ENCODE measurements around the gene LACC1.

The LACC1 gene
- total RNA-seq: 2.1 to 4.8 (median 3.0) reads per million in 4 donors

DNA sequence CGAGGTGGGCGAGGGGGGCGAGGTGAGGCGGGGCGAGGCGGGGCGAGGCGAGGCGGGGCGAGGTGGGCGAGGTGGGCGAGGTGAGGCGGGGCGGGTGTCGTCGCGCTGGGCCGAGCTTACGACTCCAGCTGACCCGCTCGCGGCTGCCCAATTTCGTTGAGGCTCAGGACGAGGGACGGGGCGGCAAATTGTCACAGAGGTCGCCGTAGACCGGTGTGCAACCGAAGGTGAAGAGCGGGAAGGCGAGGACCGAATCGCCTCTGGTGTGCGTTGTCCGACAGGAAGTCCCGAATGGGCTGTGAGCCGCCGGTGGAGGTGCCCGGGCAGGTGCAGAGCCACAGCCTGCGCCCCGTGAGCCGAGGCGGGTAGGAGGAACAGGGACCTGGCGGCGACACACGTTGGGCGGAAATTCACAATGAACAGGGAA is at the start of gene LACC1:
Gene LACC1 (plus strand): TSS at position 150 of the 427 bp plus-strand sequence. CDS start 1,082 bp downstream, outside the sequence.
- peak in 2 of 5 donors; percentile 25 to 60 for DNase-seq

DNA sequence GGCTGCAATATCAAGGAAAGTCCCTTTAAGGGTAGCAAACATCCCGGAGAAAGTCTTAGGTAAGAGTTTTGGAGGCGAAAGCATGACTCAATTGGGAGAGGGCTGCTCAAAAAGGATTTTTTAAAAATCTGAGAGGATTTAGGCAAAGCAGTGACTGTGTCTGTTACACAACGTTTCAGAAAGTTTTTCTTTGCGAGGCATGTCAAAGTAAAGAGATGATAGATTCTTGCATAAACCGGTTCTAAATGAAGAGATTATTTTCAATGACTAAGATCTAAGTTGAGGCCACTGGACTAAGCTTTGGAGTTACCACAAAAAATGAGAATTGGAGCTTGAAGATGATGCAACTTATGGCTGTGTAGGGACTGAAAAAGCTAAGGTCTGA is 49.2 kb upstream of the LACC1 start:
- no peak for DNase-seq

DNA sequence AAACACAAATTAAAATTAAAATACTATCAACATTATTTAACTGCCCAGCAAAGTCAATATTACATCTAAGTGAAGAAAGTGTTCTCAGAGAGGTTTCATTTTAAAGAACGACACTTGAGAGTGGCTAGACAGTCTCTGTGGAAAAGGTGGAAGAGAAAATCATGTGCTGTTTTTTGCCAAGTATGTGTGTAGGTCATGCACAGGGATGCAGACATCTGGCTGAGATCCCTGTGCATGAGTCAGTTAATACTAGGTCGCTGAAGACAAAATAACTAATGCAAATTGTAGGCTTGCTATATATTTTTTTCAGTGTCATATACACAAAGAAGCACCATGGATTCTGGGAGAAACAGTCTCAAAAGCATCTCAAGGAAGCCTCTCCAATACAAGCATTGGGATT is 48.6 kb upstream of the LACC1 start:
- no peak for DNase-seq

DNA sequence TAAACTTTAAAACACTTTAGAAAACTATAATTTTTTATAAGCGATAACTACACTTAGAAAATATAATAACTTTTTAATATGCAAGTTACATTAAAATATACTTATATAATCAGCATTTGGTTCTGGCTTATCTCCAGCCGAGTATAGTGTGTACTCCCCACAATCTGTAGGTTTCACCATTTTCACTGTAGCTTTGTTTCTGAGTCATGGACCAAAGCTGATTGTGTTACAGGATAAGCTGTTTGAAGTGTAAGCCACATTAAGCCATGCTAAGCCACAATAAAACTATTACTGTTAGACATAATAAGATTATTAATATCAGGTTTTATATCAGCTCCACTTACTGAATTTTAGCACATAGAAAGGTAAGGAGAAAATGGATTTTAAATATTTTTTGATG is 44.0 kb upstream of the LACC1 start:
- no peak for DNase-seq

DNA sequence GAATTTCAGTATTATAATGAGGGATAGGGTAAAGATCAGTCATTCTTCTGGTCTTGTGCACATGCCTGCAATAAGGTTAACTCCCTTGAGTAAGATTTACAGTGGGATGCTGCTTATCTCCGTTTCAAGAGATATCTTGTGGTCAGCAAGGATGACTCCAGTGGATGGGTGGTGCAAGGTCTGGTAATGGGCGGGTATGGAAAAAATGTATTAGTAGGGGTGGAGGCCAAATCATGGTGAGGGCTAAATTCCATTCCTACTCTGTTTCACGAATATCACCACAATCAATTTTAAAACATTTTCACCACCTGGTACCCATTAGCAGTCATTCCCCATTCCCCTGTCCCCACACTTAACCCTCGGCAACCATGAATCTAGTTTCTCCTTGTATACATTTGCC is 40.8 kb upstream of the LACC1 start:
- no peak for DNase-seq

DNA sequence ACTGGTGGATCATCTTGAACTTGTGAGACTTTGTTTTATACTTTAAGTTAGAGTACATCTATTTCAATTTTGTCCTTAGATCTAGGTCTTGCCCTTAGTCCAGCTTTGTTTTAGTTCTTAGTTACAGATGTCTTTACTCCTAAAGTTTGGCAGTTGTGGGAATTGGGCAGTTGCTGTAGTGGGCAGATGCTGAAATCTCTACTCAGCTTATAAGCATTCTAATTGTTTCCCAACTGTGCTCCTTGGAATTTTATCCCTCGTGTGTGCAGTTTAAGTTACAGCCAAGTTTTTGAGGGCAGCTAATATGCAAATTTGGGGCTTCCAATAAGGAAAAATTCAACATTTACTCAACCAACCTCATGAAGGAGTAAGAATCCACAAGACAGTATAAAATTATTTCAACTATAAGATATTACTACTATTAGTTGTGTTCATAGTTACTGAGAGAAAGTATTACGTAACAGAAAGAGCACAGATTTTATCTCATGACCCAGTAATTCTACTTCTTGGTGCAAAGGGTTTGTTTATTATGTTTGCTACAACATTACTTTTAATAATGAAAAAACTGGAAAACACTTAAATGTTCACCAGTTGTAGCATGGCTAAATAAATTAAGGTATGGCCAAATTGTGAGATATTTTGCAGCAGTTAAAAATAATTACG is 33.1 kb upstream of the LACC1 start:
- no peak for DNase-seq

DNA sequence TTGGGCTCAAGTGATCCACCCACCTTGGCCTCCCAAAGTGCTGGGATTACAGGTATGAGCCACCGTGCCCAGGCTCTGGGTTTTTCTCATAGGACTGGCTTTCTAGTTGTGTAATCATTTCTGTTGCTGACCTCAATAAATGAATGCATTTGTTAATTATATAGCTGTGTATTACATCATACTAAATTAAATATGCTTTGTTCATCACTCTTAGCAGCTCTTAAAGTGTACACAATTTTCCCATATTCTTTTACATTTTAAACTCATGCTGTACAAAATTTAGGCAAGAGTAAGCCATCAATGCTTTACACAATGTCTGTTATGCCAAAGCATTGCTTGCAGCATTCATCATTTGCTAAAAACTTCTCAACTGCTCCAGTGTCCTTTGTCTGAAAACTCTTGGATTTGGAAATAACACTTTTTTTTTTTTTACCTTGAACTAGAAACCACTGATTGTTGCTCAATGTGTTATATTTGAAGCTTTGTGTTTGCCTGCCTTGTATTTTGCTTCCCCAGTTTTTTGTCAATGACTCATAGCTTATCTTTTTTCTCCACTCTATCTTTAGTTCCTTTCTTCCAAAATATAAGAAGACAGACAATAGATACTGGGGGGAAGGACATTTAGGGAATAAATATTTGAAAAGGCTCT is 31.6 kb upstream of the LACC1 start:
- no peak for DNase-seq

DNA sequence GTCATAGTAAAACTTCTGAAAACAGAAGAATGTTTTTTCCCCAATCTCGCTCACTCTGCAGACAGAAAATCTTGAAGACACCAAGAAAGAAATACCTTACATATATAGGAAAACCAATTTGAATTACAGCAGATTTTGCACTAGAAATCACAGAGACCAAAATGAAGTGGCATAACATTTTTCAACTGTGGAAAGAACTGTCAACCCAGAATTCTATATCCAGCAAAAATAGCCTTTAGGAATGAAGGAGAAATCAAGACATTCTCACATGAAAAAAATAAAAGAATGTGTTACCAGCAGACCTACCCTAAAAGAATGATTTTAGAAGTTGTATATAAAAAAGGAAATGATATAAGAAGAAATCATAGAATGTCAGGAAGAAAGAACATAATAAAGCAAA is 28.8 kb upstream of the LACC1 start:
- DNase-seq: no peak

DNA sequence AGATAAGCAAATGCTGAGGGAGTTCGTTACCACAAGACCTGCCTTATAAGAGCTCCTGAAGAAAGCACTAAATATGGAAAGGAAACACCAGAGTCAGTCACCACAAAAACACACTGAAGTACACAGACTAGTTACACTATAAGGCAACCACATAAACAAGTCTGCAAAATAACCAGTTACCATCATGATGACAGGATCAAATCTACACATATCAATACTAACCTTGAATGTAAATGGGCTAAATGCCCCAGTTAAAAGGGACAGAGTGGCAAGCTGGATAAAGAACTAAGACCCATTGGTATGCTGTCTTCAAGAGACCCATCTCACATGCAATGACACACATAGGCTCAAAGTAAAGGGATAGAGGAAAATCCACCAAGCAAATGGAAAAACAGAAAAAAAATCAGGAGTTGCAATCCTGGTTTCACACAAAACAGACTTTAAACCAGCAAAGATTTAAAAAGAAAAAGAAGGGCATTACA is 26.7 kb upstream of the LACC1 start:
- no peak for DNase-seq

DNA sequence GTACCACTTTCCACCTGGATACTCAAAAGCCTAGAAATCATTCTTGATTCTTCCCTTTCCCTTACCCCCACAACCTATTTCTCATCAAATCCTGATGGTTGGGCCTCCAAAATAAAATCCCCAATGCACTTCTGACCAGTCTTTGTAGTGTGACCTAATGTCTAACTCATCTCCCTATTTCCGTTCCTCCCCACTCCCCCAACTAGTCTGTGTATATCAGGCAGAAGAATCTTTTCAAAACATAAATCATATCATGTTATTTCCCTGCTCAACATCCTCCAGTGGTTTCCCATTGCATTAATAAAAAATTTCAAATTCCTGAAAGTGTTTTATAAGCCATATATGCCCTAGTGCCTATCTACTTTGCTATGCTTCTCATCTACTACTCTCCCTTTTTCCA is 17.8 kb upstream of the LACC1 start:
- DNase-seq: no peak

DNA sequence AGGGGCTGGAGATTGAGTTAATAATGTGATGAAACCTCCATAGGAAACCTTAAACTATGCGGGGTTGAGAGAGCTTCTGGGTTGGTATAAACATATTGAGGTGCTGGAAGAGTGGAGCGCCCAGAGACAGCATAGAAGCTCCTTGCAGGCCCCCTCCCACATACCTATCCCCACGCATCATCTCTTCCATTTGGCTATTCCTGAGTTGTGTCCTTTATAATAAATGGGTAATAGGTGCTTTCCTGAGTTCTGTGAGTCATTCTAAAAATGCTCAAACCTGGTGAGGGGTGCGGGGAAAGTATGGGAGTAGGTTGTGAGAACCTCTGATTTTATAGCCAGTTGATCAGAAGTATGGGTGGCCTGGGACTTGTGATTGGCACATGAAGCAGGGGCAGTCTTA is 14.8 kb upstream of the LACC1 start:
- no peak for DNase-seq

DNA sequence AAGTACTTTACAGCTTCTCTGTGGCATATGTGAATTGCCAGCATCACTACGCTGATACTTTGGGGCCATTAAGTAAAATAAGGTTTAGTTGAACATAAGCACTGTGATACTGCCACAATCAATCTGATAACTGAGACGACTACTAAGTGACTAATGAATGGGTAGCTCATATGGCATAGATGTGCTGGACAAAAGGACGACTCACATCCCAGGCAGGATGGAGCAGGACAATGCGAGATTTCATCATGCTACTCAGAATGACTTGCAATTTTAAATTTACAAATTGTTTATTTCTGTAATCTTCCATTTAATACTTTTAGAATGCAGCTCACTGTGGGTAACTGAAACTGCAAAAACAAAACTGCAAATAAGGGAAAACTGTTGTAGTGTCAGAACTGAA is 13.8 kb upstream of the LACC1 start:
- no peak for DNase-seq

DNA sequence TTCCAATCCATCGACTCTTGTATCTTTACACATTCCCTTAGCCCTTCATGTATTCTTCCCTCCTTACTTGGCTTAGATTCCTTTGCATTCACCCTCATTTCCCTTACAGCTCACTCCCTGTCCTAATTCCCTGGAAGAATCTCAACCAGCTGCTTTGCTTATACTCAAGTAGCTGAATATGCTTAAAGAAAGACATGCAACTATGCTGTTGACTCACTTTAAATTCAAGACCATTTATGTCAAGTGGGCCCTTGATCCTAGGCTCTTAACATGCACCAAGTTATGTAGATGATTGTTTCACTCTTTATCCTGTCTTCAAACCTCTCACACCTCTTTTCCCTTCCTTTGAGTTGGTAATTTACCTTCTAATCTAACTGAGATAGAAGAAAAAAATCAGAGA is 7.5 kb upstream of the LACC1 start:
- no peak for DNase-seq

DNA sequence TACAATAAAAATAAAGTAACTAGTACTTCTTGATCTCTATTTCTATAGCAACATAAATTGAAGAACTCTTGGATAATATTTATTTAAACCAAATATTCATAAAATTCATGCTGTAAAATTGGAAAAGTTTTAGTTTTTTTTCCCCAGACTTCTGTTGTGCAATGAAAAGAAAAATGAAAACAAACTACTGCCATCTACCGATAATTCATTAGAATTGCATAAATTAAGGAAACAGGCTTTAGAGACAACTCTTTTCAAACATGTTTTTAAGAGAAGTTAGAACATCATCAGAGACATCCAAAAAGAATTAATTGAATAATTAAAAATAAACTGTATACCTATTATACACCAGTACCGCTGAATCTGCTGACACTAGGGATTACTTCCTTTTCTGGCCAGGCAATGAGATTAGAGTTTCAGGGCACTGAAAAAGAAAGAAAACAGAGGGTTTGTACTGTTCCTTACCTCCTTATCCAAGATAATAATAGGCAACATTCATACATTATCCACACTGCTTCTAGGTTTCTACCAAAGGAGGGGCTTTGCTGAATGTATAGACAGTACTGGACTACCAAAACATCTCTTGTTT is 5.1 kb upstream of the LACC1 start:
- no peak for DNase-seq

DNA sequence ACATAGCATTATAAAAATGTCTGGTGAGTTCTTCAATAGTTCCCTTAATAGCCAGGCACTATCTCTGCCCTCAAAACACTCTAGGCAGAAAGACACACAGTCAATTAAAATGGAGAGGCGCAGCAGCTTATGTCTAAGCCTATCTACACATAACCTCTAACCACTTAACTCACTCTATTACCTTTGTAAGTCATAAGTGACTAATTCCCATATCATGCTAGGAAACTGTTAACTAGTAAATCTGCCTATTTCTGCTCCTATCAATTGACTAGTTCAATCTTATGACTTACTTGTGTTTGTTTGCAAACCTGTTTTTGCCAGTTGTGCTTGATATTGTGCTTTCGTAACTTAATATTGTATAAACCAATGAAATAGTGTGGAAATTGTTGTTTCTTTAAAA is 3.3 kb upstream of the LACC1 start:
- no peak for DNase-seq

DNA sequence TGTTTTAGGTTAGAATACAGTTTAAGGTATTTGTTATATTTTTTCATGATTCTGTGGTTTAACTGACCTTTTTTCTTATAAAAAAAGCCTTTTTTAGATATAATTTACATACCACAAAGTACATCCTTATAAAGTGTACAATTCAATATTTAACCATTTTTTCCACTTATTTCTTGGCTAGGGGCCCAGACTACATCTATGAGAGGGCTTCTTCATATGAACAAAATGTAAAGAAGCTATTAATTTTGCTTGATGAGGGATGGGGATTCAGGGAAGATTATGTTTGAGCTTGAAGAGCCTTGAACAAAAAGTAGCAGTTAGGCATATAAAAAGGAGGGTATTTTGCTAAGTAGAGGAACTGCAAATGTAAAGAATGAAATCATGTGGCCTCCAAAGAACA is 2.4 kb upstream of the LACC1 start:
- no peak for DNase-seq

DNA sequence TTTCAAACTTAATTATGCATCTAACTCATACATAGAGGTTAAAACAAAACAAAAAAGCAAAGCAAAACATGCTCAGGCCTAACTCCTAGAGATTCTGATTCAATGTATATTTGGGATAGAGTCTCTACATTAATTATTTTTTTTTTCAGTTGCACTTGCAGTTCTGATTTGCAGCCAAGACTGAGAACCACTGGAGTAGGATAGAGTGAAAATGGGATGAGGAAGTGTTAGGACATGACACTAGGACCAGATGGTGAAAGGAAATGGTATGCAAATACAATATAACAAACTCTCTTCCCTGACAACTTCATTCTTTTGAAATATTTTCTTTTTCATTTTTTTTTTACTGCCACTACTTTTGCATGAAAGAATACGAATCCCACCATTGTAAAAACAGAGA is 1.9 kb upstream of the LACC1 start:
- DNase-seq: no peak

DNA sequence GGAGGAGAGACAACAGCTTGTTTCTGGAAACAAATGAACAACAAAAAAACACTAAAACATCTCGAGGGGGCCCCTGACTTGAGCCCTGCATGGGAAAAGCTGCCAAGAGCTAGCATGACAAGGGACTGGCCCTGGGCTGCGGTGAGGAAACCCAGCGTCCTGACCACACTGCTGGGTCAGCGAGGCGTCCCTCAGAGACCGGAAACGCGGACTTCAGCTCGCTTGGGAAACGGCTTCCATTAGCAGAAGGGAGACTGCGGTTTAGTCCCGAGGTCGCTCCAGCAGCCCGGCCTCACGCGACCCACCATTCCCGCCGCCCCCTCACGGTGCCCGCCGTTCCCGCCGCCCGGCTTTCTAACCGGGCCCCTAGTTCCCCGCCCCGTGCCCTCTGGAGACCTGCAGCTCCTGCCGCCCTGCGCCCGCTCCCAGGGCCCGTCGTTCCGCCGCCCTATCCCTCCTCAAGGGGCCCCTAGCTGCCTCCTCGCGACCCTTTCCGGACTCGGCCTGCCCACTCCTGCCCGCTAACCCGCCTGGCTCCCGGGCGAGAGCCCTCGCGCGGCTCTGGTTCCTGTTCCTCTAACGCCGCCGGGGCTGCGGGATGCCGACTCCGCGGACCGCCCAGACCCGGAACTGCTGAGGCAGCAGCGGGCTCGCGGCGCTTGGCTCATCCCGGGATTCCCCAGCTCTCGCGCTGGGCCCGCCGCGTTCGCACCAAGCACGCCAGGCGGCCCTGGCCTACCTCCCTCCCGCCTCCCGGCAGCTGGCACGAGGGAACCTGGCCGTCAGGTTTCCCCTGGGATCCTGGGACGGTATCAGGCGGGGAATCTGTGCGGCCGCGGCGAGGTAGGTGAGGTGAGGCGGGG is 581 bp upstream of the LACC1 start, which contains the start of gene CCDC122:
Gene CCDC122 (minus strand): TSS at position 849 of the 863 bp plus-strand sequence. CDS start 10,364 bp downstream, outside the sequence.
- peak; percentile 58 to 79 (median 64) for DNase-seq

DNA sequence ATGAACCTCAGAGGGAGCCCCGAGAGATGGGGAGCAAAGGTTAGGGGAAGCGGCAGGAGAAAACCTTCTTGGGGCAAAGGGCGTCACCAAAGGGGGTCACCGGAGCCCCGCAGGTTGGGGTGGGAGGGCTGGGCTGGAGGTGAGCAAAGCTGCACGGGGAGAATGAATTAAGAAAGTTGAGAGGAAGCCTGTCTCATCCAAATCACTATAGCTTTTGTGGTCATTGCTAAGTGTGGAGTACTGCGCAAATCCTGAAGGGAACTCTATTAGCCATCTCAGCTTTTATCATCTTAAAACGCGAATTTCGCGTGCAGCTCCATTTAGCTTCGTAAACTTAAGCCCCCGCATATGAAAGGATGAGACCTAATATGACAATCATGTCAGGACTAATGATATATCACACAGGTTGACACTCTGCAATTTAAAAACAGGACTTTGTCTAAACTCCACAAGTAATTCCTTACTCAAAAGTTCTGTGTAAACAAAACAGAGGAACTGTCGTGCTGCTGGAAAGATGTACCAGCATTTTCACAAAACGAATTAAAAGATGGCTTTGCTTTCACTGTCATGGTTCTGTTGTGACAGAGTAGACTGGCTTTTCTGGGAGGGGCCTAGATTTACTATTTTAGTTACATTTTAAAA is 631 bp downstream of the LACC1 start:
- no peak for DNase-seq

DNA sequence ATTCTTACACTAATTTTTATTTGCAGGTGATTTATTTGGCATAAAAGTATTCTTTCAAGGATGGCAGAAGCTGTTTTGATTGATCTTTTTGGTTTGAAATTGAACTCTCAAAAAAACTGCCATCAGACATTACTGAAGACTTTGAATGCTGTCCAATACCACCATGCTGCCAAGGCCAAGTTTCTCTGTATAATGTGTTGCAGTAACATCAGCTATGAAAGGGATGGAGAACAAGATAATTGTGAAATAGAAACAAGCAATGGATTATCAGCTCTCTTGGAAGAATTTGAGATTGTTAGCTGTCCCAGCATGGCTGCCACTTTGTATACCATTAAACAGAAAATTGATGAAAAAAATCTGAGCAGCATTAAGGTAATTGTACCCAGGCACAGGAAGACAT is 1.2 kb downstream of the LACC1 start:
- DNase-seq: no peak

DNA sequence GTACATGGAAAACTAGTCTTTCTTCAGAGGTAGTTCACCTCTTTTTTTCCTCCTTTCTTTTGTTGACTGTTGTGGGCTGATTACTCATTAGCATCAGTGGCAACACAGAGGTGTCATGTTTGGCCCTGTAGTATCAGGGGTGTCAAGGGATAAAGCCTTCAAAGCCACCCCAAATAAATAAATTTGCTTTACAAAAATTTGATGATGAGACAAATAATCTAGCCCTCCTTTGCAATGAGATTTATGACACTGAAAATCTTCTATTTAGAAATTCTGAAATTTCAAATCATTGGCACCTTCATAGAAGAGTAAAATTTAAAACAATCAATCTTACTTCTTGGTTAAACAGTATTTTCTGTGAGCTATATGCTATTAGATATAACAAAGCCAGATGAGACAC is 1.9 kb downstream of the LACC1 start:
- DNase-seq: no peak

DNA sequence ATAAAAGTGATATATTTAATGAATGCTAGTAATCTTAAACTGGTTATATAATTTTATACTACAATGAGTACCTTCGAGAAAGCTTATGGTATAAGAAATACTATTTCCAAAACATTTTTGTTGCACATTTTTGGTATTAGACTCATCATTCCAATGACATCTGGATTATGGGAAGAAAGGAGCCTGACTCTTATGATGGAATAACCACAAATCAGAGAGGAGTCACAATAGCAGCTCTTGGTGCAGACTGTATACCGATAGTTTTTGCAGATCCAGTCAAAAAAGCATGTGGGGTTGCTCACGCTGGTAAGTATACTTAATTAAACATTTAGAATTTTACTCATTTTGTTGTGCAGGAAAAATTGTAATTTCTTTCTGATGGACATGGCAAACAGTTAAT is 3.9 kb downstream of the LACC1 start:
- DNase-seq: no peak

DNA sequence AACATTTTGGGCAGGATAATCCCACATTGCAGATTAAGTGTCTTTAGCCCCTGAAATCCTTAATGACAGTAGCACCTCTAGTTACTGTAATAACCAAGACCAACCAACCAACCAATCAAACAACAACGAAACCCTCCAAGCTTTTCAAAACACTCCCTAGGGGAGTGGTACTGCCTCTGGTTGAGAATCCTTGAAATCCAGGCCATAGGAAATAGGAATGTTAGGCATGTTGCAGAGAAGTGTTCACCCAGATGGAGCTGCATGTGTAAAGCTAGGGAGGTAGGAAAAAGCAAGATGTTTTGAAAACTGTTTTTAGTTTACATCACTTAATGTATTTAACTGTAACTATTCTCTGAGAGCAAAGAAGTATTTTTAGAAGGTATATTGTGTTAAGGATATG is 4.5 kb downstream of the LACC1 start:
- DNase-seq: no peak

Data from T-helper 1 cell (primary cell).